ENCODE measurements around the gene C16orf86. TPM values are rescaled to one million over a fixed set of nuclear protein-coding genes. Genes with fewer than 3 reads are reported as not detected.
A peak's percentile ranks its signal among the peaks of the same experiment; 100 is the strongest.

Gene C16orf86
- total RNA-seq, 2 donors from 2014 or later: 1.6 to 1.9 TPM

- no peaks in the 10 kb centered on the region for H3K9me3 Mint-ChIP-seq
- DNase-seq (ENCODE audit: low spot score) (no peak), ATAC-seq (no peak)
- H3K27ac Mint-ChIP-seq: peak overlapping the region; percentile 86 to 93
- peak overlapping the region; percentile 90 for H3K4me3 Mint-ChIP-seq
- peaks cover 8 to 19% of the 10 kb centered on the region in 2 donors for H3K4me1 Mint-ChIP-seq (ENCODE audit: low read depth in 2 of 2)
- H3K36me3 Mint-ChIP-seq: no peaks in the 10 kb centered on the region
- no peaks in the 10 kb centered on the region for H3K27me3 Mint-ChIP-seq
Measured at GRCh38 chr16:67658849-67659674, 7.6 kb upstream of the C16orf86 start.

GRCh38 chr16:67659675-67660563 lies 6.7 kb upstream of the C16orf86 start, which contains the start of gene ACD:
Gene ACD (minus strand): TSS chr16:67660260. CDS start chr16:67660220, 40 bp downstream.
- H3K36me3 Mint-ChIP-seq: no peaks in the 10 kb centered on the region
- H3K27ac Mint-ChIP-seq: peak within 1 kb of the TSS; percentile 86 to 93
- peak within 1 kb of the TSS; percentile 90 for H3K4me3 Mint-ChIP-seq
- no peaks in the 10 kb centered on the region for H3K27me3 Mint-ChIP-seq
- ATAC-seq (peak; percentile 81 to 89), DNase-seq (ENCODE audit: low spot score) (peak; percentile 94)
- peaks cover 8 to 23% of the 10 kb centered on the region in 2 donors for H3K4me1 Mint-ChIP-seq (ENCODE audit: low read depth in 2 of 2)
- H3K9me3 Mint-ChIP-seq: no peaks in the 10 kb centered on the region

- Mint-ChIP-seq H3K27ac (peak within 1 kb of the TSS; percentile 86 to 93), H3K27me3 (no peaks in the 10 kb centered on the region), H3K4me1 (ENCODE audit: low read depth in 2 of 2) (peaks cover 9 to 25% of the 10 kb centered on the region in 2 donors), H3K9me3 (no peaks in the 10 kb centered on the region), H3K4me3 (peak within 1 kb of the TSS; percentile 90), H3K36me3 (no peaks in the 10 kb centered on the region)
- DNase-seq (ENCODE audit: low spot score) (peak; percentile 97), ATAC-seq (peak; percentile 88 to 91)
Measured at GRCh38 chr16:67660564-67661028, 6.0 kb upstream of the C16orf86 start, which contains the start of gene PARD6A. Gene PARD6A (plus strand): TSS chr16:67660960. CDS start chr16:67661039, 79 bp downstream.

GRCh38 chr16:67661101-67661761 lies 5.4 kb upstream of the C16orf86 start:
- no peak for ATAC-seq
- Mint-ChIP-seq H3K9me3 (no peaks in the 10 kb centered on the region), H3K36me3 (no peaks in the 10 kb centered on the region), H3K27ac (peak overlapping the region; percentile 86 to 93), H3K27me3 (no peaks in the 10 kb centered on the region), H3K4me1 (ENCODE audit: low read depth in 2 of 2) (peaks cover 10 to 26% of the 10 kb centered on the region in 2 donors), H3K4me3 (peak overlapping the region; percentile 90)
- no peak for DNase-seq (ENCODE audit: low spot score)

- no peaks in the 10 kb centered on the region for H3K9me3 Mint-ChIP-seq
- peak overlapping the region; percentile 86 to 93 for H3K27ac Mint-ChIP-seq
- H3K4me3 Mint-ChIP-seq: no peak overlapping the region
- no peak for ATAC-seq
- H3K36me3 Mint-ChIP-seq: no peaks in the 10 kb centered on the region
- no peaks in the 10 kb centered on the region for H3K27me3 Mint-ChIP-seq
- DNase-seq (ENCODE audit: low spot score): no peak
- H3K4me1 Mint-ChIP-seq (ENCODE audit: low read depth in 2 of 2): peaks cover 10 to 27% of the 10 kb centered on the region in 2 donors
Measured at GRCh38 chr16:67661886-67662652, 4.5 kb upstream of the C16orf86 start.

- Mint-ChIP-seq H3K4me1 (ENCODE audit: low read depth in 2 of 2) (peaks cover 10 to 29% of the 10 kb centered on the region in 2 donors), H3K27me3 (no peaks in the 10 kb centered on the region), H3K36me3 (no peaks in the 10 kb centered on the region), H3K9me3 (no peaks in the 10 kb centered on the region), H3K4me3 (no peak overlapping the region), H3K27ac (no peak overlapping the region)
- DNase-seq (ENCODE audit: low spot score): no peak
- no peak for ATAC-seq
Measured at GRCh38 chr16:67662653-67663010, 4.0 kb upstream of the C16orf86 start.

GRCh38 chr16:67663151-67663876 lies 3.3 kb upstream of the C16orf86 start:
- no peaks in the 10 kb centered on the region for H3K9me3 Mint-ChIP-seq
- H3K36me3 Mint-ChIP-seq: no peaks in the 10 kb centered on the region
- ATAC-seq: no peak
- H3K27me3 Mint-ChIP-seq: no peaks in the 10 kb centered on the region
- H3K4me1 Mint-ChIP-seq (ENCODE audit: low read depth in 2 of 2): peaks cover 10 to 26% of the 10 kb centered on the region in 2 donors
- H3K27ac Mint-ChIP-seq: no peak overlapping the region
- H3K4me3 Mint-ChIP-seq: no peak overlapping the region
- DNase-seq (ENCODE audit: low spot score): no peak

GRCh38 chr16:67663877-67664222 lies 2.8 kb upstream of the C16orf86 start:
- Mint-ChIP-seq H3K27ac (peak overlapping the region in 1 of 2 donors; percentile 68), H3K4me3 (no peak overlapping the region), H3K27me3 (no peaks in the 10 kb centered on the region), H3K9me3 (no peaks in the 10 kb centered on the region), H3K4me1 (ENCODE audit: low read depth in 2 of 2) (peaks cover 10 to 24% of the 10 kb centered on the region in 2 donors), H3K36me3 (no peaks in the 10 kb centered on the region)
- DNase-seq (ENCODE audit: low spot score) (no peak), ATAC-seq (no peak)

GRCh38 chr16:67664258-67664657 lies 2.4 kb upstream of the C16orf86 start:
- Mint-ChIP-seq H3K4me1 (ENCODE audit: low read depth in 2 of 2) (peaks cover 10 to 20% of the 10 kb centered on the region in 2 donors), H3K27me3 (no peaks in the 10 kb centered on the region), H3K36me3 (no peaks in the 10 kb centered on the region), H3K4me3 (no peak overlapping the region), H3K9me3 (no peaks in the 10 kb centered on the region), H3K27ac (peak overlapping the region in 1 of 2 donors; percentile 68)
- no peak for DNase-seq (ENCODE audit: low spot score)
- no peak for ATAC-seq

GRCh38 chr16:67664871-67665270 lies 1.7 kb upstream of the C16orf86 start:
- Mint-ChIP-seq H3K36me3 (no peaks in the 10 kb centered on the region), H3K27me3 (no peaks in the 10 kb centered on the region), H3K9me3 (no peaks in the 10 kb centered on the region), H3K4me1 (ENCODE audit: low read depth in 2 of 2) (peaks cover 10 to 17% of the 10 kb centered on the region in 2 donors), H3K4me3 (no peak overlapping the region), H3K27ac (peak overlapping the region in 1 of 2 donors; percentile 68)
- no peak for DNase-seq (ENCODE audit: low spot score)
- no peak for ATAC-seq

- no peak overlapping the region for H3K27ac Mint-ChIP-seq
Measured at GRCh38 chr16:67665598-67665997, 1.0 kb upstream of the C16orf86 start.

GRCh38 chr16:67666032-67666551 lies 522 bp upstream of the C16orf86 start:
- ATAC-seq: peak; percentile 26
- Mint-ChIP-seq H3K27ac (no peak overlapping the region), H3K9me3 (no peaks in the 10 kb centered on the region), H3K36me3 (no peaks in the 10 kb centered on the region), H3K27me3 (no peaks in the 10 kb centered on the region), H3K4me3 (peak overlapping the region; percentile 80), H3K4me1 (ENCODE audit: low read depth in 2 of 2) (peaks cover 8 to 15% of the 10 kb centered on the region in 2 donors)
- peak; percentile 61 for DNase-seq (ENCODE audit: low spot score)

More at GRCh38 chr16:67665598-67665997, 1.0 kb upstream of the C16orf86 start:
- H3K36me3 Mint-ChIP-seq: no peaks in the 10 kb centered on the region
- ATAC-seq (no peak), DNase-seq (ENCODE audit: low spot score) (no peak)
- H3K4me3 Mint-ChIP-seq: peak overlapping the region; percentile 72
- H3K4me1 Mint-ChIP-seq (ENCODE audit: low read depth in 2 of 2): peaks cover 10 to 17% of the 10 kb centered on the region in 2 donors
- H3K27me3 Mint-ChIP-seq: no peaks in the 10 kb centered on the region
- no peaks in the 10 kb centered on the region for H3K9me3 Mint-ChIP-seq
